K562 (cell line): ENCODE data around the gene B3GALT4. TPM values are rescaled to one million over a fixed set of nuclear protein-coding genes. Genes with fewer than 3 reads are reported as not detected.

Source experiments
- BRF2 ChIP-seq: IDR thresholded peaks from 3 replicates; pipeline ENCODE4 v1.6.1; 2011; ENCODE audit warnings: borderline replicate concordance, mild to moderate bottlenecking; ENCODE audit not compliant: insufficient read length, insufficient read depth
- ELF4 ChIP-seq: fragments of 450-650 bp; formaldehyde crosslinking; IDR thresholded peaks from 2 replicates; pipeline ENCODE4 v1.4.0; 2022; ENCODE audit warnings: missing genetic modification characterization
- ILF3 ChIP-seq: fragments of 450-650 bp; IDR thresholded peaks from 2 replicates; pipeline ENCODE4 v1.6.1; 2018; ENCODE audit warnings: antibody characterized with exemption, mild to moderate bottlenecking, moderate library complexity, borderline replicate concordance
- MAZ ChIP-seq, 2 experiments: fragments of 450-650 bp in 1 of 2; sonication (generic) in 1 of 2; formaldehyde crosslinking; IDR thresholded peaks in 1 of 2; conservative IDR thresholded peaks in 1 of 2; 2 replicates each; pipeline versions ENCODE4 v1.4.0 to v1.5.0; 2020; ENCODE audit warnings: mild to moderate bottlenecking in 1 of 2, missing genetic modification reagents in 1 of 2
- MECOM ChIP-seq: fragments of 250-450 bp; sonication (Bioruptor Pico); IDR thresholded peaks from 2 replicates; pipeline ENCODE4 v1.8.0; 2022; ENCODE audit warnings: inconsistent platforms
- PPARD ChIP-seq: fragments of 250-450 bp; sonication (Bioruptor Pico); IDR thresholded peaks from 2 replicates; pipeline ENCODE4 v1.8.0; 2022; ENCODE audit warnings: inconsistent platforms, mild to moderate bottlenecking, moderate library complexity
- SP1 ChIP-seq: sonication (generic); formaldehyde crosslinking; IDR thresholded peaks from 2 replicates; pipeline ENCODE4 v1.8.1; 2022; ENCODE audit warnings: mild to moderate bottlenecking, missing genetic modification reagents
- TAF7 ChIP-seq: fragments of 450-650 bp; IDR thresholded peaks from 2 replicates; pipeline ENCODE4 v1.6.1; 2016; ENCODE audit warnings: missing genetic modification characterization, missing compliant biosample characterization
- TAL1 ChIP-seq: fragments of 450-650 bp; IDR thresholded peaks from 2 replicates; pipeline ENCODE4 v1.6.1; 2016; ENCODE audit warnings: mild to moderate bottlenecking
- TFAP4 ChIP-seq: sonication (generic); formaldehyde crosslinking; IDR thresholded peaks from 2 replicates; pipeline ENCODE4 v1.8.0; 2022; ENCODE audit warnings: missing genetic modification reagents, mild to moderate bottlenecking, moderate library complexity, borderline replicate concordance
- XRCC3 ChIP-seq: fragments of 450-650 bp; IDR thresholded peaks from 2 replicates; pipeline ENCODE4 v1.6.1; 2017; ENCODE audit warnings: mild to moderate bottlenecking, moderate library complexity
- YY1 ChIP-seq, 3 experiments: IDR thresholded peaks; 2 replicates each; pipeline ENCODE4 v1.6.1; 2011; ENCODE audit warnings: low read length in 2 of 3, mild to moderate bottlenecking in 2 of 3, moderate library complexity in 2 of 3, borderline replicate concordance in 1 of 3, control low read depth in 1 of 3, low read depth in 1 of 3; ENCODE audit not compliant: insufficient read depth in 3 of 3, insufficient replicate concordance in 2 of 3, control insufficient read depth in 1 of 3, insufficient read length in 1 of 3; ENCODE audit errors: extremely low read depth in 1 of 3
- polyA plus RNA-seq, 8 experiments: library from polyadenylated mRNA; depleted of rRNA in 4 of 8; stranded (reverse) in 5 of 8; unstranded in 3 of 8; fragments of >200 nt; fragmentation: Nextera tagmentation in 2 of 8; fragmentation: Illumina TruSeq in 1 of 8; extraction: Ambion mirVana in 2 of 8; extraction: Trizol in 1 of 8; gene quantifications; 2 replicates each; pipeline versions ENCODE4 v1.2.1 to v1.2.3, GENCODE V29; 2011 to 2014; ENCODE audit warnings: inconsistent platforms in 1 of 8, missing spikeins in 1 of 8
- total RNA-seq, 7 experiments: library from RNA; depleted of rRNA in 6 of 7; stranded (reverse); fragments of >200 nt in 6 of 7; fragmentation: Illumina TruSeq in 2 of 7; extraction: Trizol in 2 of 7; gene quantifications; 2 replicates each; pipeline versions ENCODE4 v1.2.1 to v1.2.3, GENCODE V29; 2011 to 2021; ENCODE audit warnings: low replicate concordance in 1 of 7
- TF ChIP-seq, protein P1 (sequence below): fragments of 450-650 bp; IDR thresholded peaks from 2 replicates; pipeline ENCODE4 v1.6.1; 2017; ENCODE audit warnings: antibody characterized with exemption, mild to moderate bottlenecking
- TF ChIP-seq, protein P2 (sequence below): fragments of 250-450 bp; sonication (Bioruptor Pico); IDR thresholded peaks from 2 replicates; pipeline ENCODE4 v1.5.0; 2022; ENCODE audit warnings: mild to moderate bottlenecking

The B3GALT4 gene
- total and polyA plus RNA-seq, 9 of the 15 experiments (the other 6 are each of a cell fraction or from before 2014, with no cell fraction given), result 0.11 to 1.3 (median 0.53) TPM; not detected in 1

GRCh38 chr6:33276864-33277662, at the start of gene B3GALT4 (continued):
- TF ChIP-seq BRF2, result no peak
- peak; percentile 85 for TF ChIP-seq SP1 (CRISPR knock-in tag)
- TF ChIP-seq ELF4 (CRISPR knock-in tag), result peak; percentile 51
- TF ChIP-seq TAL1, result no peak
- TF ChIP-seq MECOM, result no peak
- TF ChIP-seq, protein P1, sequence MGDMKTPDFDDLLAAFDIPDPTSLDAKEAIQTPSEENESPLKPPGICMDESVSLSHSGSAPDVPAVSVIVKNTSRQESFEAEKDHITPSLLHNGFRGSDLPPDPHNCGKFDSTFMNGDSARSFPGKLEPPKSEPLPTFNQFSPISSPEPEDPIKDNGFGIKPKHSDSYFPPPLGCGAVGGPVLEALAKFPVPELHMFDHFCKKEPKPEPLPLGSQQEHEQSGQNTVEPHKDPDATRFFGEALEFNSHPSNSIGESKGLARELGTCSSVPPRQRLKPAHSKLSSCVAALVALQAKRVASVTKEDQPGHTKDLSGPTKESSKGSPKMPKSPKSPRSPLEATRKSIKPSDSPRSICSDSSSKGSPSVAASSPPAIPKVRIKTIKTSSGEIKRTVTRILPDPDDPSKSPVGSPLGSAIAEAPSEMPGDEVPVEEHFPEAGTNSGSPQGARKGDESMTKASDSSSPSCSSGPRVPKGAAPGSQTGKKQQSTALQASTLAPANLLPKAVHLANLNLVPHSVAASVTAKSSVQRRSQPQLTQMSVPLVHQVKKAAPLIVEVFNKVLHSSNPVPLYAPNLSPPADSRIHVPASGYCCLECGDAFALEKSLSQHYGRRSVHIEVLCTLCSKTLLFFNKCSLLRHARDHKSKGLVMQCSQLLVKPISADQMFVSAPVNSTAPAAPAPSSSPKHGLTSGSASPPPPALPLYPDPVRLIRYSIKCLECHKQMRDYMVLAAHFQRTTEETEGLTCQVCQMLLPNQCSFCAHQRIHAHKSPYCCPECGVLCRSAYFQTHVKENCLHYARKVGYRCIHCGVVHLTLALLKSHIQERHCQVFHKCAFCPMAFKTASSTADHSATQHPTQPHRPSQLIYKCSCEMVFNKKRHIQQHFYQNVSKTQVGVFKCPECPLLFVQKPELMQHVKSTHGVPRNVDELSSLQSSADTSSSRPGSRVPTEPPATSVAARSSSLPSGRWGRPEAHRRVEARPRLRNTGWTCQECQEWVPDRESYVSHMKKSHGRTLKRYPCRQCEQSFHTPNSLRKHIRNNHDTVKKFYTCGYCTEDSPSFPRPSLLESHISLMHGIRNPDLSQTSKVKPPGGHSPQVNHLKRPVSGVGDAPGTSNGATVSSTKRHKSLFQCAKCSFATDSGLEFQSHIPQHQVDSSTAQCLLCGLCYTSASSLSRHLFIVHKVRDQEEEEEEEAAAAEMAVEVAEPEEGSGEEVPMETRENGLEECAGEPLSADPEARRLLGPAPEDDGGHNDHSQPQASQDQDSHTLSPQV, result peak; percentile 88
- TF ChIP-seq TAF7 (tag), result no peak; the same call in 1 of the 2 replicates
- peak; percentile 92 for TF ChIP-seq TFAP4 (CRISPR knock-in tag)
- TF ChIP-seq XRCC3, result no peak
- TF ChIP-seq PPARD (CRISPR knock-in tag), result no peak
- peak; percentile 93 to 97 for TF ChIP-seq MAZ (CRISPR knock-in tag; conservative IDR thresholded peaks at IDR 0.05 in 1 of 2, IDR thresholded peaks at IDR 0.05 in 1 of 2)
- TF ChIP-seq, protein P2, sequence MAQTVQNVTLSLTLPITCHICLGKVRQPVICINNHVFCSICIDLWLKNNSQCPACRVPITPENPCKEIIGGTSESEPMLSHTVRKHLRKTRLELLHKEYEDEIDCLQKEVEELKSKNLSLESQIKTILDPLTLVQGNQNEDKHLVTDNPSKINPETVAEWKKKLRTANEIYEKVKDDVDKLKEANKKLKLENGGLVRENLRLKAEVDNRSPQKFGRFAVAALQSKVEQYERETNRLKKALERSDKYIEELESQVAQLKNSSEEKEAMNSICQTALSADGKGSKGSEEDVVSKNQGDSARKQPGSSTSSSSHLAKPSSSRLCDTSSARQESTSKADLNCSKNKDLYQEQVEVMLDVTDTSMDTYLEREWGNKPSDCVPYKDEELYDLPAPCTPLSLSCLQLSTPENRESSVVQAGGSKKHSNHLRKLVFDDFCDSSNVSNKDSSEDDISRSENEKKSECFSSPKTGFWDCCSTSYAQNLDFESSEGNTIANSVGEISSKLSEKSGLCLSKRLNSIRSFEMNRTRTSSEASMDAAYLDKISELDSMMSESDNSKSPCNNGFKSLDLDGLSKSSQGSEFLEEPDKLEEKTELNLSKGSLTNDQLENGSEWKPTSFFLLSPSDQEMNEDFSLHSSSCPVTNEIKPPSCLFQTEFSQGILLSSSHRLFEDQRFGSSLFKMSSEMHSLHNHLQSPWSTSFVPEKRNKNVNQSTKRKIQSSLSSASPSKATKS (CRISPR knock-in tag), result 0 out of 2 replicates have a peak, but pooled peaks have one; percentile 26
- TF ChIP-seq ILF3, result peak; percentile 99
- peak in 2 of 3 experiments; percentile 78 to 79 for TF ChIP-seq YY1 (IDR thresholded peaks at IDR 0.05; ENCODE audit: borderline replicate concordance in 1 of 3, control insufficient read depth in 1 of 3, extremely low read depth in 1 of 3, insufficient read depth in 3 of 3, insufficient read length in 1 of 3, insufficient replicate concordance in 2 of 3, low read depth in 1 of 3, low read length in 2 of 3)
